Spinal cord (tissue), 10 donors: ENCODE data around the gene POC5. TPM values are rescaled to one million over a fixed set of nuclear protein-coding genes. Genes with fewer than 3 reads are reported as not detected.

ENCODE experiments used
- DNase-seq, 6 donors: peaks; one replicate each; pipeline versions ENCODE4 v3.0.0 to v3.0.0-alpha.2; 2013 to 2015; ENCODE audit warnings: low spot score in 6 of 6, low read depth in 4 of 6
- H3K27ac ChIP-seq: one replicate; pipeline ENCODE4 v1.5.1; 2013; ENCODE audit warnings: low read depth, low read length, control low read depth
- H3K27me3 ChIP-seq: one replicate; pipeline ENCODE4 v1.6.1; 2013; ENCODE audit warnings: low read length; ENCODE audit not compliant: control insufficient read depth, insufficient read depth
- H3K36me3 ChIP-seq: one replicate; pipeline ENCODE4 v1.6.1; 2013; ENCODE audit warnings: low read length; ENCODE audit not compliant: control insufficient read depth, insufficient read depth
- H3K4me1 ChIP-seq: one replicate; pipeline ENCODE4 v1.6.1; 2013; ENCODE audit warnings: low read length; ENCODE audit not compliant: control insufficient read depth, insufficient read depth
- H3K4me3 ChIP-seq: one replicate; pipeline ENCODE4 v1.5.1; 2013; ENCODE audit warnings: low read depth, low read length, control low read depth
- H3K9me3 ChIP-seq: one replicate; pipeline ENCODE4 v1.6.1; 2013; ENCODE audit warnings: low read length; ENCODE audit not compliant: control insufficient read depth, insufficient read depth
- WGBS: methylation state at CpG from one replicate; pipeline ENCODE4 v1.1.5; 2013; ENCODE audit warnings: missing lambda C conversion rate; ENCODE audit not compliant: insufficient coverage; 5-methylcytosine and 5-hydroxymethylcytosine counted together
- long read RNA-seq, 4 donors: transcript quantifications; one replicate each; lab custom pipeline, GENCODE V29; 2026
- polyA plus RNA-seq, 2 donors: library from polyadenylated mRNA; unstranded; fragments of 120-200 nt; gene quantifications; one replicate each; pipeline ENCODE4 v1.2.1, GENCODE V29; 2013; ENCODE audit not compliant: insufficient read length in 2 of 2
- total RNA-seq, 2 donors: library from RNA; depleted of rRNA in 1 of 2; stranded (reverse); fragments of 120-200 nt in 1 of 2; fragments of >200 nt in 1 of 2; gene quantifications; one replicate each; pipeline versions ENCODE4 v1.2.3 to v1.2.4, GENCODE V29; 2013 to 2014
- donor health status: healthy.

POC5 gene
- 10 to 100 TPM; 13.9 to 18.6 TPM for total RNA-seq
- polyA plus RNA-seq = 10 to 100 TPM; 16.4 to 18.3 TPM
- long read RNA-seq, donor 1, partial matches to known transcripts = 0 of 1 reads
- long read RNA-seq, donor 1, other reads (novel, unspliced or antisense) = 0 of 1 reads
- long read RNA-seq, donor 2 = 0 reads
- long read RNA-seq, donor 3 = 0 reads
- long read RNA-seq, donor 4 = 0 reads

DNA sequence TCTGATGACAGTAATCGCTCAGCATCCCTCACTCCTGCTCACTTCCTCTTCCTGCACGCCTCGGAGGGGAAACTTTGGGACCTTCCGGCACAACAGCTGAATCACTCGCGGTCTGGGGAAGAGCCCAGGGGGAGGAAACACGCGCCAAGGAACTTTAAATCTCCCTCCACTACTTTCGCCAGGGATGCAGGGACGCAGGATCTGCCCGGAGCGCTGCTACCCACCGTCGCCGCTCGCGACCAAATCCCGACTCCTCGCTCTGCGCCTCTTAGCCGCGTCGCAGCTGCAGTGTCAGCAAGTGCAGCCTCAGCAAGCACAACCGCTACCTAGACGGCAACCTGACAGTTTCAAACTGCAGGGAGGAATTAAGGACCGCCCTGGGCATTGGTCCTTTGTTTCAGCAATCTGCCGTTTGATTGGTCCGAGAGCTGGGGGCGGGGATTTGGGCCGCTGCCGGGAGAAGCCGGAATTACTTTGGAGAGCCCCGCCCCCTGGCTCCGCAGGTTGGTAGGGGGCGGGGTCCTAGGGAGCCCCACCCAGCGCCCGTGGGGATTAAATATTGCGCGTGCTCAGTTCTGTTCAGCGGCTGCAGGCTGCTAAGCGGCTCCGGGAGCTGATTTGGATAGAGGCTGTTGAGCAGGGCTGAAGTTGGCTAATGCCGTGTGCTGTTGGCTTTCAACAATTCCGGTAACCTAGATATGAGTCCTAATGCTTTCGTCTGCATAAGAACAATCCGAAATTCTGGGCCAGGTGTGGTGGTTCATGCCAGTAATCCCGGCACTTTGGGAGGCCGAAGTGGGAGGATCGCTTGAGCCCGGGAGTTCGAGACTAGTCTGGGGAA, at the start of gene POC5:
POC5 (minus strand) TSS at position 356 of the 841 bp plus-strand sequence. CDS start 4,500 bp downstream, outside the sequence.
- Histone ChIP-seq H3K4me1 (no peaks in the 10 kb centered on the region), H3K27me3 (peaks cover 2% of the 10 kb centered on the region), H3K9me3 (no peaks in the 10 kb centered on the region), H3K4me3 (peak within 1 kb of the TSS; percentile 95), H3K36me3 (no peaks in the 10 kb centered on the region), H3K27ac (peak within 1 kb of the TSS; percentile 90)
- WGBS = 5% methylated on average over 46 of the region's 51 CpGs
- DNase-seq = peak; percentile 89 to 99 (median 94)

GRCh38 chr5:75758116-75758515, 40.9 kb upstream of the POC5 start:
- no peaks in the 10 kb centered on the region for H3K27me3 ChIP-seq
- no CpG with 5 or more reads among the region's 5 CpGs for WGBS

GRCh38 chr5:75756981-75757380, 39.7 kb upstream of the POC5 start:
- Histone ChIP-seq H3K27me3 (no peaks in the 10 kb centered on the region), H3K36me3 (no peaks in the 10 kb centered on the region), H3K4me3 (no peak overlapping the region), H3K27ac (no peak overlapping the region), H3K4me1 (no peaks in the 10 kb centered on the region), H3K9me3 (no peaks in the 10 kb centered on the region)
- DNase-seq = peak in 2 of 6 donors; percentile 11 to 86

More at GRCh38 chr5:75758116-75758515, 40.9 kb upstream of the POC5 start:
- Histone ChIP-seq H3K36me3 (no peaks in the 10 kb centered on the region), H3K4me3 (no peak overlapping the region), H3K4me1 (no peaks in the 10 kb centered on the region), H3K9me3 (no peaks in the 10 kb centered on the region), H3K27ac (no peak overlapping the region)
- peak in 1 of 6 donors; percentile 86 for DNase-seq

DNA sequence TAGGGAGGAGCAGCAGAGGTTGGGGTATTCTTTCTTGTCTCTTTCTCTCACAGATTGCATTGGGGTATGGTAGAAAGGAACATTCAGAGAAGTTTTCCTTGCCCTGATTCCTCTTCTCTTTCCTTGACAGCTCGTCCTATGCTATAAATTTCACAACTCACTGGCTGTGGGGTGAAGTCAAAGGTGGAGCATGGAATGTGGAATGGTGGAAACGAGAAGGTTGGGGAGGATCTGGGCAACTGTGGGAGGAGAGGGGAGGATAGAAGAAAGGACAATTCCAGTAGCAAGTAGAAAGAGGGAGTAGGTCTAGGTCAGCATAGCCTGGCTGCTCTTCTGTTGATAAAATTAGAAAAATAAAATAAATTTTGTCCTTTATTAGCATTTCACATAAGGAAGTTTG, 39.0 kb upstream of the POC5 start:
- WGBS = 43% methylated on average over 1 of the region's 2 CpGs
- H3K27ac ChIP-seq = no peak overlapping the region
- no peak for DNase-seq

DNA sequence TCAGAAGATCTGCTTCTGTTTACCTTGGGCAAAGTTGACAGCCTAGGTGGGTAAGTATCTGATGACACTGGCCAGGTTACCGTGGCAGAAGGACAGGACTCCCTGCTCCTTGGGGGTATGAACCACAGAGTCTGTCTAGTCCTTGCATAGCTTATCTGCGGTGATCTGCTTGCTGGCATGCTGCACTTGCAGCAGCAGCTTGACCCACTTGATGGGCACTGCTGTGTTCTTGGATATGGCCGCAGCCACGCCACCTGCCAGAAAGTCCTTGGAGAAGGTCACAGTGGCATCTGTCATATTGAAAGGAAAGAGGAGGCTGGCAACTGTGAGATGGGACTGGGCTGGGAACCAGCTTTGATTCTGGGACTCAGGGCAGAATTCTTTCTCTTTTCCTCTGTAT, 35.9 kb upstream of the POC5 start:
- Histone ChIP-seq H3K4me3 (no peak overlapping the region), H3K4me1 (no peaks in the 10 kb centered on the region), H3K27me3 (no peaks in the 10 kb centered on the region), H3K9me3 (no peaks in the 10 kb centered on the region), H3K27ac (no peak overlapping the region), H3K36me3 (no peaks in the 10 kb centered on the region)
- WGBS = 83% methylated on average over 4 of the region's 4 CpGs
- DNase-seq = no peak

More for the DNA sequence above, 39.0 kb upstream of the POC5 start:
- Histone ChIP-seq H3K9me3 (no peaks in the 10 kb centered on the region), H3K4me1 (no peaks in the 10 kb centered on the region), H3K27me3 (no peaks in the 10 kb centered on the region), H3K4me3 (no peak overlapping the region), H3K36me3 (no peaks in the 10 kb centered on the region)

DNA sequence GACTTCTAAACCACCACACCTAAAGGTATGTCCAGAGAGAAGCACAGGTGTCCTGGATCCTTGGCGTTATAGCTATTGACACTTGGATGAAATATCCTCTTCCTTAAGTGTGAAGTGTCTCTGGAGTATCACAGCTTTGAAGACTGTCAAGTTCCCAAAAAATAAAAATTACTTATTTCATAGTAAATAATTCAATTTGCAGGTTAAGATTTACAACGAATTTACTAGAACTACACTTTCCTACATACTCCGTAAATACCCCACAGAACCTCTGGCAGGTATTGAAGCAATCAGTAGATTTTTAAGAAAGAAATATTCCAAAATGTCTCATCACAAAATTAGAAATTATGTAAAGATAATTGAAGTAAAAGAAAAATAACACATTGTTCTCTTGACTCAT, 27.1 kb upstream of the POC5 start:
- no CpG with 5 or more reads among the region's 3 CpGs for WGBS
- no peak overlapping the region for H3K4me3 ChIP-seq
- H3K36me3 ChIP-seq = no peaks in the 10 kb centered on the region
- DNase-seq = no peak
- H3K9me3 ChIP-seq = no peaks in the 10 kb centered on the region
- H3K27ac ChIP-seq = no peak overlapping the region
- H3K4me1 ChIP-seq = no peaks in the 10 kb centered on the region
- H3K27me3 ChIP-seq = no peaks in the 10 kb centered on the region

DNA sequence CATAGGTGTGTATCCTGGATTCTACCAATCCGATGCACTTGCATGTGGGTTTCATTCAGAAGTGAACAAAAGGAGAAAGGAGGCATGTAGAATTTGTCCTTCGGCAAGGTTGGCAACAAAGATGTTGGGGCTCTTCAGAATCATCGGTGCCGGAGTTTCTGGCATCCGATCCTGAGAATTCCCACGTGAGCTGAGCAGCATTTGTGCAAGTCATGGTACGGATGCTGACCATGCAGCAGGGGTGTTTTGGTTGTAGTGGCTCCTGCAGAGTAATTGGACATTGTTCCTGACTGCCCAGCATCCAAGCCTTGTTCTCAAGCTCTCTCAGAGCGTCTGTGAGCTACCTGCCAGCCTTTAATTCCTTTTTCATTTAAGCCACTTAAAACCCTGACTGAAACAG, 19.0 kb upstream of the POC5 start:
- Histone ChIP-seq H3K4me3 (no peak overlapping the region), H3K9me3 (peaks cover 2% of the 10 kb centered on the region), H3K36me3 (no peaks in the 10 kb centered on the region), H3K27ac (no peak overlapping the region), H3K27me3 (no peaks in the 10 kb centered on the region), H3K4me1 (no peaks in the 10 kb centered on the region)
- DNase-seq = no peak
- 75% methylated on average over 7 of the region's 8 CpGs for WGBS

DNA sequence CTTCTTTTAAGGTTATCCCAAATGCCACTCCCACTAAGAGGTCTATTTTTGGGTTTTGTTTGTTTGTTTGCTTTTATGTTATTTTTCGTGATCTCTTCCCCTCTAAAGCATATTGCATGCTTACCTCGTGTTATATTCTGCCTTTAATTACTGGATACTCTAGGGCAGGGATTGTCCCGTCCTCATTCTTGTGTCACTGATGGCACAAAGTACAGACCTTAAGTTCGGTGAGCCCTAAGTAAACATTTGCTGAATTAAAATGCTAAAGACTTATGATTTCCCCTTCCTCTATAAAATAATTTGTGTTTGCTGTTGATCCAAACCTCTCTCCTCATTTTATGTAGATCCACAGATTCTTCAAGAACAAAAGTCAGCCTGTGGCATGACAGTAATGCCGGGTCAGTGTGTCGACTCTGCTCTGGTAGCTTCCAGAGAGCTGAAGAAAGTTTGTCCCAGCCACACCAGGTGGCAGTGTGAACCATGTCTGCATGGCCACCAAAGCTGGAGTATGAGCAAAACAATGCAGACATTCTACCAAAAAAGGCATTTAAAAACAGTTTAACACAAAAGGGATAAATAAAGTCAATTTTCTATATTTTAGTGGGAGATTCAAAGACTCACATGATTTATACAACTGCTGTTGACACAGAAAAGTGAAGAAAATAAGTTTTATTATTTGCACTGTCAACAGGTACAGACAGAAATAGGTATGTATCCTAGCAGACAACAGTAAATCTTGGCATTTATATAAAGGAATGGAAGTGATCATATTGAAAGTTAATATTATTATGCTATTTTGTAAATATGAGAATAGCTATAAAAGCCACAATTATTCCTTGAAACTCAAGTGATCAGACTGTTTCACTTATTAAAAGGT, 17.9 kb upstream of the POC5 start:
- Histone ChIP-seq H3K4me3 (no peak overlapping the region), H3K27ac (no peak overlapping the region), H3K9me3 (peaks cover 2% of the 10 kb centered on the region), H3K36me3 (no peaks in the 10 kb centered on the region), H3K27me3 (no peaks in the 10 kb centered on the region), H3K4me1 (no peaks in the 10 kb centered on the region)
- 19% methylated on average over 2 of the region's 6 CpGs for WGBS
- DNase-seq = peak in 4 of 6 donors; percentile 54 to 92 (median 61)

DNA sequence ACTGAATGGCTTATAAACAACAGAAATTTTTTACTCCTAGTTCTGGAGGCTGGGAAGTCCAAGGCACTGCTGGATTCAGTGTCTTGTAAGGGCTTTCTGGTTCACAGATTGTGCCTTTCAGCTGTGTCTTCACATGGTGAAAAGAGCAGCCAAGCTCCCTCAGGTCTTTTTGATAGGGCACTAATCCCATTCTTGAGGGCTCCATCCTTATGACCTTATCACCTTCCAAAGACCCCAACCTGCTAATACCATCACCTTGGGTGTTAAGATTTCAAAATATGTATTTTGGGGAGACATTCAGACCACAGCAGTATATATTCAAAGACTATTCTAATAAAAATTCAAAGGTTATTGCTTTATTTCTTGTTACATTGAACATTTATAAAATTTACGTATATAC, 16.5 kb upstream of the POC5 start:
- Histone ChIP-seq H3K9me3 (peaks cover 2% of the 10 kb centered on the region), H3K27ac (no peak overlapping the region), H3K4me3 (no peak overlapping the region), H3K27me3 (no peaks in the 10 kb centered on the region), H3K36me3 (no peaks in the 10 kb centered on the region), H3K4me1 (no peaks in the 10 kb centered on the region)
- no CpG with 5 or more reads among the region's 1 CpG for WGBS
- no peak for DNase-seq
